ENCODE measurements around the gene TMC2. TPM values are rescaled to one million over a fixed set of nuclear protein-coding genes. Genes with fewer than 3 reads are reported as not detected.
A peak's percentile ranks its signal among the peaks of the same experiment; 100 is the strongest.

The TMC2 gene
- total and polyA plus RNA-seq, 2 of the 8 experiments (the other 6 are each of a cell fraction or from before 2014, with no cell fraction given): not detected

DNA sequence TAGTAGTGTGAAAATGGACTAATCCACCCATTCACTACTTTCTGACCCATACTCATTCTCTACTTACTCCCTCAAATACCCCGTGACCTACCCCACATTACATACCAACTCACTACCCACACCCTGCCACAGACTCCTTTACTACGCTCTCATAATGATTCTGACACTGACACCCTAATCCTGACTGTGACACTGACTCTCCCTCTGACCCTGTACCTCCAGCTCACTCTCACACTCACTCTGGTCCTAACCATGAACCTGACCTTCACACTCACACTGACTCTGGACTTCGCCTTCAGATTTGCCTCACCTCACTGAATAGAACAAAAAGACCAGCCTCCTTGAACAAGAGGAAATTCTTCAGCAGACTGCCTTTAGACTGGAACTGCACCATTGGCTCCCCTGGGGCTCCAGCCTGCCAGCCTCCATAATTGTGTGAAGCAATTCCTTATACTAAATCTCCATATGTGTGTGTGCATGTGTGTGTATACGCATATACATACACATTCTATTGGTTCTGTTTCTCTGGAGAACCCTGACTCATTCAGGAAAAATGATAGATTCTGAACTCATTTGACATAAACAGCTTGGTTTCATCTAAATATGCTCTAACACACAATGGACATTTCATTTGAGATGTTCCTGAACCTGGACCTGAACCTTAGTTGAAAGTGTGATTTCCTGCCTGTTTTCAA, 17.1 kb upstream of the TMC2 start:
- FAIRE-seq (no peak), DNase-seq (ENCODE audit: low read depth in 1 of 2, low spot score in 2 of 2) (no peak)
- Histone ChIP-seq H3K56ac (replicated peaks; ENCODE audit: insufficient read length, low read depth, low read length) (no peak overlapping the region), H3K36me3 (ENCODE audit: control insufficient read depth in 2 of 4, insufficient read depth in 4 of 4, low read length in 3 of 4) (no peaks in the 10 kb centered on the region), H2AK5ac (ENCODE audit: low read depth, low read length) (no peak overlapping the region), H2BK120ac (replicated peaks; ENCODE audit: low read depth, low read length) (no peak overlapping the region), H4K20me1 (replicated peaks in 1 of 2; ENCODE audit: control insufficient read depth in 1 of 2, insufficient read depth in 2 of 2, low read length in 2 of 2) (no peaks in the 10 kb centered on the region), H3K18ac (ENCODE audit: extremely low read depth, low read length) (no peak overlapping the region), H3K4me3 (ENCODE audit: extremely low read depth in 1 of 4, insufficient read depth in 2 of 4, low read depth in 3 of 4, low read length in 4 of 4) (no peak overlapping the region), H2BK5ac (ENCODE audit: low read depth, low read length) (no peak overlapping the region), H3K27ac (ENCODE audit: low read depth, low read length) (no peak overlapping the region), H3K4ac (replicated peaks; ENCODE audit: insufficient read length, low read depth, low read length) (no peak overlapping the region), H3K4me2 (ENCODE audit: insufficient read depth in 1 of 2, low read depth in 2 of 2, low read length in 2 of 2) (no peak overlapping the region), H3K4me1 (replicated peaks in 1 of 4; ENCODE audit: control insufficient read depth in 3 of 4, insufficient read depth in 4 of 4, low read length in 3 of 4) (no peaks in the 10 kb centered on the region), H3K14ac (ENCODE audit: insufficient read length) (no peak overlapping the region), H3K9me3 (ENCODE audit: insufficient read depth in 2 of 2, low read depth in 1 of 2, low read length in 1 of 2) (no peaks in the 10 kb centered on the region), H3K23ac (ENCODE audit: insufficient read length) (peak overlapping the region; percentile 79), H2BK12ac (ENCODE audit: low read depth, low read length) (no peak overlapping the region), H2BK20ac (ENCODE audit: low read length) (no peak overlapping the region), H2BK15ac (ENCODE audit: low read length) (no peak overlapping the region), H2AFZ (ENCODE audit: low read length) (no peak overlapping the region), H3K9ac (replicated peaks in 1 of 4; ENCODE audit: extremely low read depth in 1 of 4, low read depth in 3 of 4, low read length in 3 of 4) (no peak overlapping the region), H4K91ac (replicated peaks; ENCODE audit: insufficient read length, low read length) (no peak overlapping the region), H3K79me1 (ENCODE audit: low read depth, low read length) (no peaks in the 10 kb centered on the region), H4K5ac (ENCODE audit: insufficient read length, low read depth, low read length) (no peak overlapping the region), H3K79me2 (ENCODE audit: control insufficient read depth in 1 of 2, insufficient read depth in 2 of 2, low read length in 2 of 2) (no peaks in the 10 kb centered on the region), H4K8ac (ENCODE audit: extremely low read depth, insufficient read depth, low read length) (no peak overlapping the region), H3K23me2 (ENCODE audit: low read depth, low read length) (peaks cover 6% of the 10 kb centered on the region), H3K27me3 (replicated peaks in 1 of 4; ENCODE audit: control insufficient read depth in 3 of 4, extremely low read depth in 1 of 4, insufficient read depth in 3 of 4, low read length in 3 of 4) (peaks cover 11 to 64% (median 41%) of the 10 kb centered on the region in 4 experiments)
- 89 to 100% methylated on average over 1 to 4 of the region's 4 CpGs for WGBS, 2 experiments (ENCODE audit: extremely low coverage in 1 of 2, insufficient coverage in 1 of 2, insufficient read length in 1 of 2, insufficient replicate concordance in 2 of 2, low coverage in 1 of 2, low lambda C conversion rate in 2 of 2, missing lambda C conversion rate in 1 of 2)
- CTCF ChIA-PET (ENCODE audit: partially characterized antibody): interaction anchor here (0.8 to 3.3 kb wide), 8 partner anchors 15 to 136 kb away, joined by 3 to 22 read pairs (median 4); no protein-coding TSS in a partner anchor
- TF ChIP-seq CTBP2 (IDR thresholded peaks at IDR 0.05; ENCODE audit: borderline replicate concordance, insufficient read depth, insufficient read length, low read length): no peak
- TF ChIP-seq GABPA (IDR thresholded peaks at IDR 0.05; ENCODE audit: borderline replicate concordance, insufficient read depth, low read length): no peak
- TF ChIP-seq SP1 (IDR thresholded peaks at IDR 0.05; ENCODE audit: low read depth, low read length): no peak
- no peak for TF ChIP-seq HDAC6 (IDR thresholded peaks at IDR 0.05; ENCODE audit: low read depth, low read length)
- TF ChIP-seq RNF2 (IDR thresholded peaks at IDR 0.05; ENCODE audit: borderline replicate concordance, low read depth, low read length, missing control alignments, poor library complexity, severe bottlenecking): no peak
- no peak for TF ChIP-seq RAD21 (IDR thresholded peaks at IDR 0.05 in 1 of 2, conservative IDR thresholded peaks at IDR 0.05 in 1 of 2; ENCODE audit: low read depth in 2 of 2, low read length in 2 of 2)
- POLR2A ChIA-PET (ENCODE audit: partially characterized antibody): no interaction called here

Data from H1 (cell line).